ENCODE measurements around the gene ATP6V0D1. TPM values are rescaled to one million over a fixed set of nuclear protein-coding genes. Genes with fewer than 3 reads are reported as not detected.

The ATP6V0D1 gene
- total RNA-seq, result 110 and 129 TPM in 2 replicates

DNA sequence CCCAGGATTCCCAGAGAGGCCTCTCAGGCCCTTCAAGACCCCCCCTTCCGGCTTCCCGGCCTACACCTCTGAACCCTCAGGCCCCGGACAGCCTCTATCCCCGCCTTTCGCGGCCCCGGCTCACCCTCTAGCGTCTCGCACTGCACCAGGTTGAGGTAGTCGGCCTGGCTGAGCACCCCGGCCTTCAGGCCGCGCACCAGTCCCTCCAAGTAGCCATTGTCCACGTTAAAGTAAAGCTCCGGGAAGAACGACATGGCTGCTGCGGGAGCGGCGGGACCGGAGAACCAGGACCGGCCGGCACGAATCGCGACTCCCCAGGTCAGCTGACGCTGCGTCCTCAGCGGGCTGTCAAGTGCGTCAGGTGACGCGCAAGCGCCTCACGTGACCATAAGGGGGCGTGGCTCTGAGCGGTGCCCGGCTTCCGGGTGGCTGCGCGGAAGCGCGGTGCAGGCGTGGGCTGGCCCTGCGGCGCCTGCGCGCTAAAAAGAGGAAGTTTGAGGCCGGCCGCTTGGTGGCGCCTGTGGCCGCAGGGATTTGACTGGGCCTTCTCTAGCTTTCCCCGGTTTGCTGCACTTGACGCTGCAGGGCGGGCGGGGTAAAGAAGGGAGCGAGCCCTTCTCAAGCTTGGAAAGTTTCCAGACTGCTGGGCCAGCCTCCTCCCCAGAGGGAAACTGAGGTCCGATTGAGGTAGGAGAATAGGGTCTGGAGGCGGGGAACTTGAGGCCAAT lies at the start of gene ATP6V0D1:
Gene ATP6V0D1 (minus strand): TSS at position 325 of the 728 bp plus-strand sequence. CDS start 71 bp downstream, at position 254.

DNA sequence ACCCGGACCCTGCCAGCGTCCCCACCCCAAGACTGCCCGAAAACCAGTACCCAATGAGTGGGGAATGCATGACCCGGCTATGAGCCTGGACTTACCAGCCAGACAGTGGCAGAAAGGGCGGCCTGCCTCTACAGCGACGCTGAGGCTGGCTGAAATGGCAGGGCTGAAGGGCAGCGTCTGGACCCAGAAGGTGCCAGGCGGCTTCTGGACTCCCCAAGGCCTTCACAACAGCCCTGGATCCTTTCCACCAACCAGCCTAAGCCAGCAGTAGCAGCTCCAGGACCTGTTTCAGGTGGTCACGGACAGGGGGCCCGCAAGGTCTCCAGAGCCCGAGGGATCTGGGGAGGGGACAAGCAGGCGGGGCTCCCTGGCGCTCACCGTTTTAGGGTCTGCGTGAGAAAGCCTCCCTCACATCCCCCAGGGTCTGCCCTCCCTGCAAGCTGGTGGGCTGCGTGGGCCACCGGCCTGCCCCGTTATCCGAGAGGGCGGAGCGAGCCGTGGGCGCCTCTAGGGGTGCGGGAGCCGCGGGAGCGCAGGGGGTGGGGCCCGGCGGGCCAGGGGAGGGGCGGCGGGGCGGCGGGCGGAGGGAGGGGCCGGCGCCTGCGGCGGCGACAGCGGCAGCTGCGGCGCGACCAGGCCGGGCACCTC lies 47.4 kb upstream of the ATP6V0D1 start, which contains the start of gene RIPOR1:
Gene RIPOR1 (plus strand): TSS at position 608 of the 648 bp plus-strand sequence. CDS start 9,618 bp downstream, outside the sequence.

GRCh38 chr16:67483150-67483549 lies 2.2 kb upstream of the ATP6V0D1 start, which contains the start of gene AGRP:
TSS of gene AGRP (minus strand) at chr16:67483547. CDS start at chr16:67483398, 149 bp downstream.

GRCh38 chr16:67430977-67431774 lies 49.8 kb downstream of the ATP6V0D1 start, which contains the start of gene HSD11B2:
TSS of gene HSD11B2 (plus strand) at chr16:67431121. CDS start at chr16:67431249, 128 bp downstream.

DNA sequence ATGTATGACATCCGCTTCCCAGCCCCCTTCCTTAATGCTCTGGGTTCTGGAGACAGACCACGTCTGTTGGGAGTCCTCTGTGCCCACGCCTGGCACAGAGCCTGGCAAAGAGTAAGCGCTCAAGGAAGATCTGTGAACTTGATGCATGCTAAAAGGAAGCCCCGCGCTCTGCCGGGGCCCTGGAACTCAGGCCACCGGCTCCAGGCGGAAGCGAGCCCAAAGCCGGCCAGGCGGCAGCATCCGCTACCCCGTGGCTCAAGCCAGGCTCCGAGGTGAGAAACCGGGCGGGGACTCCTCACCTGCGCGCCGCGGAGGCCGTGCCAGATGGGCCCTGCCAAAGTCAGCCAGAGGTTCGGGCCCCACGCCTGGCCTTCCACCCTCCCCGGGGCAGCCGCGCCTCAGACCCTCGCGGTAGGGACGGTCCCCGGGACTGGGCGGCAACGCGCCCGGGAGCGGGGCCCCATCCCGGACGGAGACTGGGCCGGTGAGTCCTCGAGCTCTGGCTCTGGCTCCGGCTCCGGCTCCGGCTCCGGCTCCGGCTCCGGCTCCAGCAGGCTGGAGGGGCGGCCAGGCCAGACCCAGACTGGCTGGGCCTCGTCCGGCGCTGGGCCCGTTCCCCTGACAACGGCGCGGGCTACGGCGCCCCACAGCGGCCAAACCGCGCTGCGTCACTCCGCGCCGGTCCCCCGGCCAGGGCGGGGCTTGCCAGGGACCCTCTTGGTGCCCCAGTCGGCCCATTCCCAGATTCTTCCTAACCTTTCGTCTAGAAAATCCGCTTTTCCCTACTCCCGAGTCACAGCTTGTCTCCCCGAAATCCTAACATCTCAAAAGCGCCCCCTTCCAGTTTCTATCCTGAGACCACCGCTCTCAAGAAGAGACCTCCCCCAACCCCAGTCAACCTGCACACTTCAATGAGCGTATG lies 64.8 kb downstream of the ATP6V0D1 start, which contains the start of gene ZDHHC1:
Gene ZDHHC1 (minus strand): TSS at position 606 of the 922 bp plus-strand sequence. CDS start 8,702 bp downstream, outside the sequence.

GRCh38 chr16:67393111-67393787 lies 87.7 kb downstream of the ATP6V0D1 start, which contains the start of gene TPPP3:
TSS of gene TPPP3 (minus strand) at chr16:67393498. CDS start at chr16:67391111, 2,387 bp downstream.

Small RNA genes within 50 kb of the gene (small RNA-seq; reads per million reads assigned to genes)
- not detected for gene RNU1-123P

Other genes with a start within 250 kb of the ATP6V0D1 start
- gene FHOD1, start 233.7 kb downstream of the ATP6V0D1 start, total RNA-seq, result 31.6 and 50.6 TPM in 2 replicates
- gene SLC9A5, start 232.2 kb downstream of the ATP6V0D1 start, total RNA-seq, result 1.1 and 2.5 TPM in 2 replicates
- 63.2 and 69.0 TPM in 2 replicates for gene PLEKHG4, start 201.6 kb downstream of the ATP6V0D1 start, total RNA-seq
- not detected in 2 replicates for gene KCTD19, start 154.4 kb downstream of the ATP6V0D1 start, total RNA-seq
- gene LRRC36, start 154.3 kb downstream of the ATP6V0D1 start, total RNA-seq, result not detected in 2 replicates
- 0.37 and 0.98 TPM in 2 replicates for gene TPPP3, start 87.7 kb downstream of the ATP6V0D1 start, total RNA-seq
- gene ZDHHC1, start 64.7 kb downstream of the ATP6V0D1 start, total RNA-seq, result 9.2 and 9.8 TPM in 2 replicates
- 0.59 TPM in 1 of 2 replicates, not detected in the other for gene HSD11B2, start 50.0 kb downstream of the ATP6V0D1 start, total RNA-seq
- not detected in 2 replicates for gene AGRP, start 2.4 kb upstream of the ATP6V0D1 start, total RNA-seq
- 29.4 and 29.5 TPM in 2 replicates for gene RIPOR1, start 47.7 kb upstream of the ATP6V0D1 start, total RNA-seq
- gene CTCF, start 81.4 kb upstream of the ATP6V0D1 start, total RNA-seq, result 21.7 and 33.2 TPM in 2 replicates
- 0.37 and 0.39 TPM in 2 replicates for gene CARMIL2, start 164.0 kb upstream of the ATP6V0D1 start, total RNA-seq
- 25.4 and 31.5 TPM in 2 replicates for gene ACD, start 179.1 kb upstream of the ATP6V0D1 start, total RNA-seq
- gene PARD6A, start 179.8 kb upstream of the ATP6V0D1 start, total RNA-seq, result 0.59 and 1.1 TPM in 2 replicates
- 15.8 and 16.9 TPM in 2 replicates for gene ENKD1, start 185.6 kb upstream of the ATP6V0D1 start, total RNA-seq
- gene C16orf86, start 185.7 kb upstream of the ATP6V0D1 start, total RNA-seq, result 3.3 and 3.9 TPM in 2 replicates
- 13.2 and 17.0 TPM in 2 replicates for gene GFOD2, start 238.2 kb upstream of the ATP6V0D1 start, total RNA-seq